GM18519 (cell line): ENCODE results near the gene IPO9.

Experiments used
- ATAC-seq: cut with Tn5 transposase; IDR thresholded peaks from one replicate; pipeline ENCODE4 v1.9.1; 2021; ENCODE audit warnings: mild to moderate bottlenecking, moderate library complexity; ENCODE audit not compliant: unreplicated experiment, low FRiP score

IPO9 gene

DNA sequence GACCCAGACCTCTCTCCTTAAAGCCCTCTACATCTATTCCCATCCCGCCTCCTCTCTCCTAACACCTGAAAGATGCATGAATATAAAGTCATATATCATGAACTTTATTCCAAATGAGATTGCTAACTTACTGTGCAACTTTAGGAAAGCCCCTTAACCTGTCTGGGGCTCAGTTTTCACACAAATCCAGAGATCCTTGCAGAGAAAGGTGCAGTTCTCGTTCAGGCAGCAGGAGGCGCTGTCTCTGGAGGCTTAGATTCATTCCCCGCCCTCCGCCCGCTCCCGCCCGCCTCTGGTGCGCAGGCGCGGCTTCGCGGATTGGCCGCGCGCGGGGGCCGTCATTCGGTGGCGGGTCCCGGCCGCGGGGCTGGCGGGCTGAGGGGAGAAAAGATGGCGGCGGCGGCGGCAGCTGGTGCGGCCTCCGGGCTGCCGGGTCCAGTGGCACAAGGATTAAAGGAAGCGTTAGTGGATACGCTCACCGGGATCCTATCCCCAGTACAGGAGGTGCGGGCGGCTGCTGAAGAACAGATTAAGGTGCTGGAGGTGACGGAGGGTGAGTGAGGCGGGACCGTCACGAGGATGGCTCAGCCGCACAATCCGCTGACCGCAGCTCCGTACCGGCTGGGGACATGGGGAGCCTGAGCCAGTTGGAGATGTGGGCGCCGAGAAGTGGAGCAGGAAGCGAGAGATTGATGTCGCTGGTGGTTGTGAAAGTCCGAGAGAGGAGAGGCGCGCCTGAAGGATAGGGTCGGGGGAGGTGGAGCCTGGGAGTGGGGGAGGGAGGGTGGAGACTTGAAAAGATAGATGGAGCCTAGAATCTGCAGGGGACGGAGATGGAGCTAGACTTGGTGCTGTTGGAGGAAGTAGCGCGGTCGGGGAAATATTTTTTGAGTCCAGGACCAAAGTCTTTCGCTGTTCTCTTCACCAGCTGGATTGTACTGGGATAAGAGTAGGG, at the start of gene IPO9:
Gene IPO9, plus strand, starts transcription at position 338 of the 955 bp plus-strand sequence. Its CDS starts 53 bp downstream, at position 391.
- ATAC-seq = peak; percentile 68

DNA sequence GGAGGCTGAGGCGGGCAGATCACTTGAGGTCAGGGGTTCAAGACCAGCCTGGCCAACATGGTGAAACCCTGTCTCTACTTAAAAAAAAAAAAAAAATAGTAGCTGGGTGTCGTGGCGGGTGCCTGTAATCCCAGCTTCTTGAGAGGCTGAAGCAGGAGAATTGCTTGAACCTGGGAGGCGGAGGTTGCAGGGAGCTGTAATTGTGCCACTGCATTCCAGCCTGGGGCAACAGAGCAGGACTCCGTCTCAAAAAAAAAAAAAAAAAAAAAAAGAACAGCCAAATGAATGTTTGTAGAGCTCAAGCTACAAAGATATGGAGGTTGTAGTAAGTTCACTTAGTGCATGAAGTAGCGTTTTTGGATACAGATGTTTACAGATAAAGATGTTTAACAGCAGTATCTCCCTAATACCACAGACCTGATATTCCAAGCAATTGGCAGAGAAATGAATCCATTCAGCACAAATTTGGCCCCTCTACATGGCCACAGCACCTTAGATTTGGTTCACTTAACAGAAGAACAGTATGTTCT, 49.5 kb upstream of the IPO9 start:
- ATAC-seq = no peak

DNA sequence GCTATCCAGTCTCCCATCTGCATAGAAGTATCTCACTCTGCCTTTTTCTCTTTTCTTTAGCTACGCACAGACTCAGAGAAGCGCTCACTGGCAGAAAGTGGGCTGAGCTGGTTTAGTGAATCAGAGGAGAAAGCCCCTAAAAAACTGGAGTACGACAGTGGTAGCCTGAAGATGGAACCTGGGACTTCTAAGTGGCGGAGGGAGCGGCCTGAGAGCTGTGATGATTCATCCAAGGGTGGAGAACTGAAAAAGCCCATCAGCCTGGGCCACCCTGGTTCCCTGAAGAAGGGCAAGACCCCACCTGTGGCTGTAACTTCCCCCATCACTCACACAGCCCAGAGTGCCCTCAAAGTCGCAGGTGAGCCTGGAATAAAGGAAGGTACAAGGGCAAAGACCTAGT, 48.0 kb upstream of the IPO9 start:
- no peak for ATAC-seq

DNA sequence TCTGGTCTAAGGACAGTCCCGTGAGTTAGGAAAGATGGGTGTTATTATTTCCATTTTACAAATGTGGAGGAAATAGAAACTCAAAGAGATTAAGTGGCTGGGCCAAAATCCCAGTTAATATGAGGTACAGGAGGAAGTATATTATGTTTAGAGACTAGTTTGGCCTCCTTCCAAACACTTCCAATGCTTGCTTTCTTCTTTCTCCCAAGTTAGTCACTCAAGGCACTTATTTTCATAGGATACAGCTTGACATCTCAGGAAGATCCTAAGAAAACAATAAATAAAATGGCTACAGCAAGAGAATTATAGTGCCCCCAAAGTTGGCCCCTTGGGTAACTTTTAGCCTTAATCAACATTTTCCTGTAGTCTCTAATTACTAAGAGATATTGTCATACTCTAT, 47.5 kb upstream of the IPO9 start:
- ATAC-seq = no peak

DNA sequence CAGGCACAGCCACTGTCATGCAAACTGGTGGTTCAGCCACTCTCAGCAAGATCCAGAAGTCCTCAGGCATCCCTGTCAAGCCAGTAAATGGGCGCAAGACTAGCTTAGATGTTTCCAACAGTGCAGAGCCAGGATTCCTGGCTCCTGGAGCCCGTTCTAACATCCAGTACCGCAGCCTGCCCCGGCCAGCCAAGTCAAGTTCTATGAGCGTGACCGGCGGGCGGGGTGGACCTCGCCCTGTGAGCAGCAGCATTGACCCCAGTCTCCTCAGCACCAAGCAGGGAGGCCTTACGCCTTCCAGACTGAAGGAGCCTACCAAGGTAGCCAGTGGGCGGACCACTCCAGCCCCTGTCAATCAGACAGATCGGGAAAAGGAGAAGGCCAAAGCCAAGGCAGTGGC, 46.6 kb upstream of the IPO9 start:
- no peak for ATAC-seq

DNA sequence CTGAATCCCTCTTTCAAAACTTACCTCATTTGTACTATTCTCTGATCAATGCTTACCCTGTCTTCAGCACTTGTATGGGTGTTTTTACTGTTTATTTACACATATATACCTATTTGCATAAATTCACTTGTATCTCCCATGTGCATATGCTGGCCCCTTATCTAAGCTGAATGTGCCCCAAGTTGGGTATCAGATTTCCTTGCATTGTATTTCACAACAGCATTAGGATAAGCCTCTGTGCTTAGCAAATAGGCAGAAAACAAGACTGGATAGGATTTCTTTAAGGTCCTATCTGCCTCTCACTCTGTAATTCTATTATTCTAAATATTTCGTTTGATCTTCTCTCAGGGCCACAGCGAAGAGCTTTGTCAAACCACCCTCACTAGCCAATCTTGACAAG, 45.9 kb upstream of the IPO9 start:
- no peak for ATAC-seq

DNA sequence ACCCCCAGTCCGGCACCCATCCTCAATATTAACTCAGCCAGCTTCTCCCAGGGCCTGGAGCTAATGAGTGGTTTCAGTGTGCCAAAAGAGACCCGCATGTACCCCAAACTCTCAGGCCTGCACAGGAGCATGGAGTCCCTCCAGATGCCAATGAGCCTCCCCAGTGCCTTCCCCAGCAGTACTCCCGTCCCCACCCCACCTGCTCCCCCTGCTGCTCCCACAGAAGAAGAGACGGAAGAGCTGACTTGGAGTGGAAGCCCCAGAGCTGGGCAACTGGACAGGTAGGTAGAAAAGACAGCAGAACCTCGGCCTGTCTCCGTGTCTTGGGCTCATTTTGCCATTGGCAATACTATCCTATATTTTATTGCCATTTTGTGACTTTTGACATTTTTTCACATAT, 45.4 kb upstream of the IPO9 start:
- ATAC-seq = no peak

DNA sequence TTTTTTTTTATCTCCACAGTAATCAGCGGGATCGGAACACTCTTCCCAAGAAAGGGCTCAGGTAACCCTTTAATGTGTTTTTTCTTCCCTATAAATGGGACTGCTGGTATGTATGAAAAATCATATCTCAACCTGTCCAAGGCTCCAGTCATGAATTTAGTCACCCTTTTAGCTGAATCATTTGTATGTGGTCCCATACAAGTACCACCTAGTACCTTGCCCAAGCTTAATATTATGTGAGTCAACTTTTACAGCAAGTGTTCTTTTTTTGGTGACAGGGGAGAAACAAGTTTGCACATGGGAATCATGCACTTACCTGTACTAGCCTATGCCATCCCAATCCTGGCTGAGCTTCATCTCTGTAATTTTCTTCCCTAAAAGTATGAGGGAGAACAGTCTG, 43.7 kb upstream of the IPO9 start:
- no peak for ATAC-seq

DNA sequence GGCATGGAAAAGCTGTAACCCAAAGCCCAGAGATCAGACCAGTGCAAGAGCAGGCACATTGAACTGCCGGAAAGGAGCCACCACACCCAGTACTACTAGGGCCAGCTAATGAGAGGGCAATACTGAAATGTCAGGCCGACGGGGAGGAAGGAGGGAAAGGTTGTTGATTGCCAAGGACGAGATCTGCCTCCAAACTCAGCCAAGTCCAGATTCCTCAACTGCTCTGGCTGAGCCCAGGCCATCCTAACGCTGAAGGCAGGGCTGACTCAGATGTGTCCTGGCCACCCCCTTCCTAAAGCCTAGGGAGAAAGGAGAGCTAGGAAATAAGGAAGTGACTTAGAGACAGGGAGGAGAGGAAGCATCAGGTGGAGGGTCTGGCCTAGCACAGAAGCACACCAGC, 42.1 kb upstream of the IPO9 start:
- no peak for ATAC-seq

DNA sequence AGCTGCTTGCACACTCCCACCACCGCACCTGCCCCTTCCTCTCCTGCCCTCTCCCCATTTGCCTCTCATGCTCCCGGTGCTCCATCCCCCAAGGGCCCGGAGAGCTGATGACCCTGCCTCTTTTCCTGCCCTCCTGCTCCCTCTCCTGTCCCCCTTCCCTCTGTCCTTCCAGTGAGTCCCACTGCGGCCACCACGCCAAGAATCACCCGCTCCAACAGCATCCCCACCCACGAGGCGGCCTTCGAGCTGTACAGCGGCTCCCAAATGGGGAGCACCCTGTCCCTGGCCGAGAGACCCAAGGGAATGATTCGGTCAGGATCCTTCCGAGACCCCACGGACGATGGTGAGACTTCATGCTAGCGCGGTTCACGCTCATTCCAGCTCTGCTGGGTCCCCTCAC, 40.7 kb upstream of the IPO9 start:
- no peak for ATAC-seq

DNA sequence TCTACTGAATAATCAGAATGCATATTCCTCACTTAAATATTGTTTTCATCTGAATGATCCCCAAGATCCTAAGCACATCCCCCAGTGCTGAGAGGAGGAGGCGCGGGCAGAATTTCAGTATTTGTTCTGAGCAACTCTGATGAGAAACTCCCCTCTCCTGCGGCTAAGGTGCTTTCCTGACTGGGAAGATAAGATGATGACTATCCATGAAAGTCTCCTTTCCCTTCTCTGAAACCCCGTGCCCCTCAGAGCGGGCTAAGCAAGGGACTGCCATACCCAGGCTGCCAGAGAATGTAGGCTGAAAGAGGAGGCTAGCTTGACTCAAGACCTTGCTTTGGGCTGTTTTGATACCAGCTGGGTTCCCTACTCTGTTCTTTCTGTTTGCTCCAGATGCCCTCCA, 39.7 kb upstream of the IPO9 start:
- no peak for ATAC-seq

DNA sequence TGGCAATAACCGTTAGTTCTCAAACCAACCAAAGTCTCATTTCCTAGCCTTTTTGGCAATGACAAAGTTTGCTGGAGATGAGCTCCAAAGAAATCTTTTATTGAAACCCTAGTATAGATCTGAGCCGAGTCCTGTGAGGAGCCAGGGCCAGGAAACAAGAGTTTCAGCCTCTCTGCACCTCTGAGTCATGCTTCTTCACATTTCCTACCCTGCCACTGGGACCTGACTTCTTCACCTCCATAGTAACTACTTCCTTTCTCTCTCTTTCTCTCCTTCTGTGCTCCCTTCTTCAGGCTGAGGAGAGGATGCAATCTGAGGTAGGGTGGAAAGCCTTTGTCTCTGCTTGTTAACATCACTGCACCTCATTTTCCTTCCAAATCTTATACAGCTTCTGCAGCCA, 38.7 kb upstream of the IPO9 start:
- ATAC-seq = no peak

DNA sequence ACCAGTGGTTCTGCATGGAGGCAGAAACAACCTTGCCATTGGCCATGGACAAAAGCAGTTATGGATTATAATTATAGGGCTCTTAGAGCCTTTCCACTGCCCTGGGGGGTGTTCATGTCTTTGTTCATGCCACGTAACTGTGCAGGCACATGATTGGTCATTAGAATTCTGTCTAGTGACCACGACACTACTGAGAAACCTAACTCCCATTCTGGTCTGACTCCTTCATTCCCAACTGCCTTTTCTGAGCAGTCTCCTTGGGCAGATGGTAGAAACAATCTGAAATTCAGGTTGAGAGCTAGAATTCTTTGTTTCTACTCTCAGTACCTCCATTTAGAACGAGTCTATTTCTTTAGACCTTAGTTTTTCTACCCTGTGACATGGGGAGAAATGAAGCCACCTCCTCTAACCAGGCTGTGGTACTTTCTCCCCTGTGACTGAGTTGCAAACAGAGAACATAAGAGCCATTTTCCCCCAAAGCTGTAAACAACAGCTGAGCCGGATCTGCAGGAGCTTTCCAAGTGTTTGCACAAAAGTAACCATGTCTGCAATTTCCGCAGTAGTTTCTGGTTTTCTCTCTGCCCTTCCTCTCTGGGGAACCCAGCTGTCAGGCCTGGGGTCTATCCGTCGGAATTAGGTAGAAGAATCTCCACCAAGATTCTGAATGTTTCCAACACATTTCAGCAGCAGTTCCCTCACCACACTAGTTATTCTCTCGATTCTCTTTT, 37.7 kb upstream of the IPO9 start:
- ATAC-seq = no peak

DNA sequence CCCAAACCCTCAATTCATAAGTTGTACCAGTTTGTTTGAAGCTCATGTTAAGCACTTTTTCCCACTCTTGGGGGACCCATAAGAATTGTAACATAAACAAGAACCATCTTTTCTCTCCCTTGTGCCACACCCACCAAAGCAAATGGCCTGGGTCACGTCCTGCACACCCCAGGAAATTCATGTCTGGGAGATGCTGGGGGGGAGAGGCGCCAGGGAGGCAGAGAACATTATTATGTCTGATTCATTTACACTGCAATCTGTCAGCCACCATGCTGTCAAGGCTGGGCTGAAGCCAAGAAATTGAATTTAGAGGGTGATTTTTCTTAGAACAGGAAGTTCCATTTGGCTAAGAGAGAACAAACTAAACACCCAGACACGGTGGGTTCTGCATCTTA, 37.2 kb upstream of the IPO9 start:
- no peak for ATAC-seq

DNA sequence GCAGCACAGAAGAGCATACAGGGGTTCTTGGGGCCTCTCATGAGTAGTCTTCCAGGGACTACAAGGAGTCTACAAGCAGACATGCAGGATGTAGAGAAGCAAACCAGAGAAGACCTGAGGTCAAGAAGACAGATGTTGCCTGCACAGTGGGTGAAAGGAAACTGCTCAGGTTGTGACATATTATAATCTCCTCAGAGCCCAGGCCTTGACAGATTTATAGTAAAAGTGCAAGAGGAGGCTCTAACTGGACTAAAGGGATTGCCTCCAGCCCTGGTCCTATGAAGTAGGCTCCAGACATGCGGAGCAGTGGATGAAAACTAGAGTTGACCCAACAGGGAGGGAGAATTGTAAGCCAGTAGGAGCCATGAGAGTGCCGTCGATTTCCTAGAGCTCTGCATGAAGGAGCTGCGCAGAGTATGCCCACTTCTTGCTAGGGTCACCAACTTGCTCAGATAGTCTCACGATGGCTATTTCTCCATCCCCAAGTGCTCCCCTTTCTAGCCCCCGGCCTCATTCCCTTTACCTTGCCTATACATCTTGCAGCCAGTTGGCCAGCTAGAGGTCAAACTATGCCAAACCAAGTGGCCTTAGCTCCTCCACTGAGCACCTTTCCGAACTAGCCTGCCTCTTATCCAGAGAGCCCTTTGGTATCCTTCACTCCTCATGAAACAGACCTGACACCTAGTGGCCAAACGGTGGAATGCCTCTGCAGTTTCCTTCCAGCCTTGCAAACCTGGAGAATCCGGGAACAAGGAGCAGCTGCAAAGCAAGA, 36.2 kb upstream of the IPO9 start:
- ATAC-seq = no peak

DNA sequence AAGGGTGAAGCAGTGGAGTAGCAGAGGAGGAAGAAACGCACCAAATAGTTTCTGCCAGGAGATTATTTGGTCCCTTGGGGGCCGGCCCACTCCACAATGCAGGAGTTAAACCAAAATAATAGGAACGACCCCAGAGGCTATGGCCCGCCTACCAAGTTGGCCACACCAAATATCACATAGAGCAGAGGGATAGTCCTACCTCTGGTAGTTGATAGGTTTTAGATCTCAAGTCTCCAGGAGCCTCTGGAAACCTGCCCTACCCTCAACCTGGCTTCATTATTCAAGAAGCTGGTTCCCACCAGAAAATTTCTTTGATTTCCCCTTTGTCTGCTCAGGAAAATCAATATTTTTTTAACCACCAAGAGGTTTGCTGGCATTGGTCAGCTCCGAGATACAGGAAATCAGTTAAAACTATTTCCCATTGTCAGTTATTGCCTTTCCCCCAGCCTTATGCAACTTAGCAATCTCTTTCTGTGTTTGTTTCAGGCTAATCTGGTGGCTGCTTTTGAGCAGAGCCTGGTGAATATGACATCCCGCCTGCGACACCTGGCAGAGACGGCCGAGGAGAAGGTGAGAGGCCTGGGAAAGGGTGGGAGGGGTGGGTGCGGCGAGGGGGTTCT, 35.5 kb upstream of the IPO9 start:
- ATAC-seq = no peak

DNA sequence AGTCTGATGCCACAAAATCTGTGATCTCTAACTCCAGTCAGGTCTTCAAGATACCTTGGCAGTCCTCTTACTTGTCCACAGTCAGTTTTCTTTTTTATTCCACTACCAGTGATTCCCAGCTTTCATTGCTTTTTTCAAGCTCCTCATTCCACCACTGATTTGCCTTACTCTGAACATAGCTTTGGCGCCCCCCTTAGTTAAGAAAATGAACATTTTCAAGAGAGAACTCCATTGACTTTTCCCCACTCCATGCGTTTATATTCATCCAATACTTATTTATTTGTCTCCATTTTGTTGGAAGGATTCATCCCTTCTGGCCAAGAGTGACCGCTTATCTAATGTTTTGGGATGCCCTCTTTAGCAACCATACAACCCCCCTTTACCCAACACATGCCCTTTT, 33.9 kb upstream of the IPO9 start:
- ATAC-seq = no peak

DNA sequence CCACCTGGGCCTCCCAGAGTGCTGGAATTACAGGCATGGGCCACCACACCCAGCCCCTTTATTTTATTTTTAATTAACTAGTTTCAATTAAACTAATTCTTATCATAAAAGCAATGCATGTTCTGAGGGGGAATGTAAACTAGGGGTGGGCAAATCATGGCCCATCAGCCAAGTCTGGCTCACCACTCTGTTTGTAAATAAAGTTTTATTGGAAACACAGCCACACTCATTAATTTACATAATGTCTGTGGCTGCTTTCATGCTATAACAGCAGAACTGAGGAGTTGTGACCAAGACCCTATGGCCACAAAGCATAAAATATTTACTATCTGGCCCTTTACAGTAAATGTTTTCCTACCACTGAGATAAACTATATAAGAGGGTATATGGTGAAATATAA, 28.7 kb upstream of the IPO9 start:
- no peak for ATAC-seq

DNA sequence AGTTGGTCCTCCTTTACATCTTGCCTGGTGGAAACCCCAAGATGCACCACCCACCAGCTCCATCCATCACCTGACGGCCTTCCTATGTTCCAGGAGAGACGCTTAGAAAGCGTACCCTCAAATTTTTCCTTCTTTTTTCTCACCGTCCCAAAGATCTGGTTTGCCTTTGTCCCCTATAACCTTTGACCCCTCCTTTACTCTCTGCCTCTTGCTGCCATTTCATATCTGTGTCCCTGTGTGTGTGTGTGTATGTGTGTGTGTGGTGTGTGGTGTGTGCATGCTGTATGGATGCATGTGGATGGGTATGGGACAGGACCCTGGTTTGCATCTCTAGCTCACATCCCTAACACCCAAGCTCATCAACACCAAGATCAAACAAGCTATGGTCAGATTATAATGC, 22.2 kb upstream of the IPO9 start:
- no peak for ATAC-seq

DNA sequence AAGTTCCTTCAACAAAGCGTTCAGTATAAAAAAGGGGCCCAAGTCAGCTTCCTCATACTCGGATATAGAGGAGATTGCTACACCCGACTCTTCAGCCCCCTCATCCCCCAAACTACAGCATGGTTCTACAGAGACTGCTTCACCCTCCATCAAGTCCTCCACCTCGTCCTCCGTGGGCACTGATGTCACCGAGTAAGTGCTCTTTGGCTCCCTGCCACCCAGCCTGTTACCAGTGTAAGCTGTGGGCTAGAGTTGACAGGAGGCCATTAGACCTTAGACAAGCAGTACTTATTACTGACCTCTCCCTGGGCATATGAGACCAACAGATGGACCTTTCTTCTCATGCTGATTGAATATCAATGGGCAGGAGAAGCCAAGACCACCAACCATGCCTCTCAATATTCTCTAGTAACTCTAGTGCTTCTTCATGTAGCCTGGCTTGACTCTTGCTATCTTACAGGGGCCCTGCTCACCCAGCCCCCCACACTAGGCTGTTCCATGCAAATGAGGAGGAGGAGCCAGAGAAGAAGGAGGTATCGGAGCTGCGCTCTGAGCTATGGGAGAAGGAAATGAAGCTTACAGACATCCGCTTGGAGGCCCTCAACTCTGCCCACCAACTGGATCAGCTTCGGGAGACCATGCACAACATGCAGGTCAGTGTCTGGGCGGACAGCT, 20.9 kb upstream of the IPO9 start:
- ATAC-seq = no peak
